ENCODE measurements around the gene RUNX1.

- TF ChIP-seq POLR2A (IDR thresholded peaks at IDR 0.05; ENCODE audit: low read length) (no peak), GATA1 (IDR thresholded peaks at IDR 0.05; ENCODE audit: low read depth, low read length) (no peak)
Observed at GRCh38 chr21:34932233-34932632, 116.9 kb downstream of the RUNX1 start.

Measured in erythroblast (primary cell).